Endothelial cell of umbilical vein (primary cell): Measurements from ENCODE around the gene GABBR2. TPM values are rescaled to one million over a fixed set of nuclear protein-coding genes. Genes with fewer than 3 reads are reported as not detected.

Experiments
- BruUV-seq: library from RNA; stranded (reverse); fragments of 400-500 nt; replicated peaks from 2 replicates; lab custom pipeline; 2021; lab: Mats Ljungman, UMichigan
- CTCF ChIA-PET: fragments of 300-600, 350-600 bp; sonication (Branson Sonifier 250); formaldehyde crosslinking; loops from one replicate; lab custom pipeline; 2021; ENCODE audit warnings: antibody characterized with exemption, inconsistent platforms; lab: Charles Lee
- POLR2A ChIA-PET: fragments of 300-600, 350-600 bp; sonication (Branson Sonifier 250); formaldehyde crosslinking; loops from one replicate; lab custom pipeline; 2021; ENCODE audit warnings: antibody characterized with exemption, inconsistent platforms; lab: Charles Lee
- DNase-seq: peaks from one replicate; pipeline ENCODE4 v3.0.0-alpha.2; 2011; ENCODE audit warnings: low read depth, low spot score
- FAIRE-seq: peaks from 2 replicates; lab custom pipeline; 2011; peaks lifted over from hg19 to GRCh38; lab: Jason Lieb, UNC
- H2AFZ ChIP-seq: 2 replicates; pipeline ENCODE4 v1.6.0; 2012; ENCODE audit warnings: low read depth, low read length, control low read depth, inconsistent platforms
- H3K27ac ChIP-seq: 2 replicates; pipeline ENCODE4 v1.5.1; 2011; ENCODE audit warnings: low read depth, mild to moderate bottlenecking, control low read depth, low read length, moderate library complexity; ENCODE audit not compliant: insufficient read depth
- H3K27me3 ChIP-seq, 2 experiments: 2 replicates each; pipeline versions ENCODE4 v1.6.0 to v1.6.1; 2011; ENCODE audit warnings: low read length in 2 of 2, mixed read lengths in 1 of 2; ENCODE audit not compliant: control insufficient read depth in 2 of 2, insufficient read depth in 2 of 2
- H3K36me3 ChIP-seq, 2 experiments: 2 replicates in 1 of 2; 3 replicates in 1 of 2; pipeline ENCODE4 v1.5.1; 2011; ENCODE audit warnings: low read length in 2 of 2, mild to moderate bottlenecking in 1 of 2, moderate library complexity in 1 of 2; ENCODE audit not compliant: control insufficient read depth in 2 of 2, insufficient read depth in 2 of 2; ENCODE audit errors: extremely low read depth in 1 of 2
- H3K4me1 ChIP-seq: 3 replicates; pipeline ENCODE4 v1.5.1; 2011; ENCODE audit warnings: mild to moderate bottlenecking, low read length; ENCODE audit not compliant: control insufficient read depth, insufficient read depth; ENCODE audit errors: extremely low read depth
- H3K4me2 ChIP-seq: 2 replicates; pipeline ENCODE4 v1.6.1; 2011; ENCODE audit warnings: low read length, control low read depth, mixed read lengths; ENCODE audit not compliant: insufficient read depth
- H3K4me3 ChIP-seq, 3 experiments: fragments of 200-600 bp in 1 of 3; sonication (generic), shearing (Covaris generic) in 1 of 3; replicated peaks in 1 of 3; 2 replicates each; pipeline ENCODE4 v1.5.1; 2011 to 2016; ENCODE audit warnings: control low read depth in 3 of 3, low read length in 3 of 3, mild to moderate bottlenecking in 2 of 3, inconsistent platforms in 1 of 3, low read depth in 1 of 3, moderate library complexity in 1 of 3; ENCODE audit not compliant: insufficient read depth in 1 of 3
- H3K79me2 ChIP-seq: 2 replicates; pipeline ENCODE4 v1.6.0; 2012; ENCODE audit warnings: low read length, inconsistent platforms; ENCODE audit not compliant: control insufficient read depth, insufficient read depth
- H3K9ac ChIP-seq: replicated peaks from 2 replicates; pipeline ENCODE3; 2011; ENCODE audit warnings: low read length, control low read depth; ENCODE audit not compliant: insufficient read depth; ENCODE audit errors: extremely low read depth
- H3K9me1 ChIP-seq: replicated peaks from 3 replicates; pipeline ENCODE4 v1.6.0; 2011; ENCODE audit warnings: mild to moderate bottlenecking, low read length; ENCODE audit not compliant: control insufficient read depth, insufficient read depth; ENCODE audit errors: extremely low read depth
- H3K9me3 ChIP-seq: replicated peaks from 2 replicates; pipeline ENCODE4 v1.5.1; 2012; ENCODE audit warnings: low read length, inconsistent platforms; ENCODE audit not compliant: control insufficient read depth, insufficient read depth
- H4K20me1 ChIP-seq: replicated peaks from 2 replicates; pipeline ENCODE3; 2011; ENCODE audit warnings: mild to moderate bottlenecking, low read length; ENCODE audit not compliant: control insufficient read depth, insufficient read depth; ENCODE audit errors: extremely low read depth
- EZH2 ChIP-seq: IDR thresholded peaks from 2 replicates; pipeline ENCODE4 v1.6.1; 2012; ENCODE audit warnings: borderline replicate concordance, low read depth, mild to moderate bottlenecking, moderate library complexity, low read length, inconsistent platforms; ENCODE audit not compliant: severe bottlenecking
- FOS ChIP-seq: IDR thresholded peaks from 2 replicates; pipeline ENCODE4 v1.6.1; 2011; ENCODE audit warnings: mild to moderate bottlenecking, low read length, moderate library complexity, borderline replicate concordance; ENCODE audit not compliant: insufficient read depth
- GATA2 ChIP-seq: IDR thresholded peaks from 2 replicates; pipeline ENCODE4 v1.7.0; 2011; ENCODE audit warnings: low read depth, mild to moderate bottlenecking, moderate library complexity, mixed read lengths, low read length; ENCODE audit not compliant: insufficient read length, insufficient read depth
- JUN ChIP-seq: IDR thresholded peaks from 2 replicates; pipeline ENCODE4 v1.6.1; 2011; ENCODE audit warnings: borderline replicate concordance, low read depth; ENCODE audit not compliant: insufficient read length, insufficient read depth
- MYC ChIP-seq: IDR thresholded peaks from one replicate; pipeline ENCODE4 v1.6.1; 2011; ENCODE audit warnings: mild to moderate bottlenecking, low read depth, low read length
- POLR2A ChIP-seq: IDR thresholded peaks from 2 replicates; pipeline ENCODE4 v1.6.1; 2012; ENCODE audit warnings: low read depth, mild to moderate bottlenecking, control low read depth, low read length
- POLR2AphosphoS5 ChIP-seq: IDR thresholded peaks from 2 replicates; pipeline ENCODE4 v1.6.1; 2012; ENCODE audit warnings: low read depth, mild to moderate bottlenecking, control low read depth, low read length, moderate library complexity; ENCODE audit not compliant: insufficient read depth
- dilution Hi-C: fragments of 300-500 bp; cut with MboI; formaldehyde crosslinking; loops from one replicate; pipeline ENCODE4 v1.15.0; 2019; ENCODE audit warnings: low sequenced_read_pairs; ENCODE audit not compliant: extremely low pct_ligation_motif_present
- intact Hi-C: fragments of 100-400 bp; cut with micrococcal nuclease; formaldehyde crosslinking; loops from one replicate; pipeline ENCODE4 v1.10.0; 2022
- polyA plus RNA-seq, 4 experiments: library from polyadenylated mRNA; depleted of rRNA in 3 of 4; stranded (reverse) in 3 of 4; unstranded in 1 of 4; fragments of >200 nt; gene quantifications; 2 replicates each; pipeline versions ENCODE4 v1.2.1 to v1.2.3, GENCODE V29; 2011 to 2012; ENCODE audit warnings: missing spikeins in 1 of 4
- total RNA-seq: library from RNA; stranded (reverse); gene quantifications from 2 replicates; pipeline ENCODE4 v1.2.3, GENCODE V29; 2021
- TF ChIP-seq, protein P1 (sequence below): IDR thresholded peaks from 2 replicates; pipeline ENCODE4 v1.6.1; 2011; ENCODE audit not compliant: insufficient read depth, insufficient read length
- TF ChIP-seq, protein P2 (sequence below), 2 donors: IDR thresholded peaks; 1 replicate in 1 of 2; 2 replicates in 1 of 2; pipeline ENCODE4 v1.5.1; 2011; ENCODE audit warnings: low read length in 2 of 2, mild to moderate bottlenecking in 2 of 2, moderate library complexity in 2 of 2, control low read depth in 1 of 2, inconsistent platforms in 1 of 2, low read depth in 1 of 2; ENCODE audit not compliant: insufficient read depth in 1 of 2; ENCODE audit errors: extremely low read depth in 1 of 2

GABBR2 gene
- total and polyA plus RNA-seq, 2 donors (not counting 3 experiments of a cell fraction or from before 2014, with no cell fraction given): 1.1 to 9.2 TPM

DNA sequence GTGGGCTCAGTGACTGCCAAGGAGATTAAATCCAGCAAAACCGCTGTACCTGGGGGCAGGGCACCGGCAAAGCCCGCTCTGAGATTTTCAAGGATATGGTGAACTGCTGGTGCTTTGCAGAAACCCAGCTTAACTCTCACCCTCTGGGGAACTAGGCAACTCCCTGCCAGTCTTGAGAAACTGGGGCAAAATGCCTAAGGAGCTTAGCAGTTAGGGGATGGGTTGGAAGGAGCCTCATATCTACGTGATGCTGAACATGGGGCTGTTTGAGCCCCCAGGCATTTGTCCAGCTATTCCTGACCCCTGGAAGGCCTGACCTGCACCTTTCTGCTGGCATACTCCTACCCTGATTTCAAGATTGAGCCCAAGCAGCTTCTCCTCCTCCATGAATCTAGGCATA lies 344.6 kb downstream of the GABBR2 start:
- no TSS peak for BruUV-seq
- H3K9me1 ChIP-seq: no peaks in the 10 kb centered on the region
- POLR2A ChIA-PET: no interaction called here
- H2AFZ ChIP-seq: no peak overlapping the region
- H3K36me3 ChIP-seq: no peaks in the 10 kb centered on the region
- TF ChIP-seq FOS: no peak
- TF ChIP-seq POLR2AphosphoS5: no peak
- TF ChIP-seq, protein P1, sequence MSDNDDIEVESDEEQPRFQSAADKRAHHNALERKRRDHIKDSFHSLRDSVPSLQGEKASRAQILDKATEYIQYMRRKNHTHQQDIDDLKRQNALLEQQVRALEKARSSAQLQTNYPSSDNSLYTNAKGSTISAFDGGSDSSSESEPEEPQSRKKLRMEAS: no peak
- TF ChIP-seq JUN: no peak
- no peak for TF ChIP-seq POLR2A
- TF ChIP-seq, protein P2, sequence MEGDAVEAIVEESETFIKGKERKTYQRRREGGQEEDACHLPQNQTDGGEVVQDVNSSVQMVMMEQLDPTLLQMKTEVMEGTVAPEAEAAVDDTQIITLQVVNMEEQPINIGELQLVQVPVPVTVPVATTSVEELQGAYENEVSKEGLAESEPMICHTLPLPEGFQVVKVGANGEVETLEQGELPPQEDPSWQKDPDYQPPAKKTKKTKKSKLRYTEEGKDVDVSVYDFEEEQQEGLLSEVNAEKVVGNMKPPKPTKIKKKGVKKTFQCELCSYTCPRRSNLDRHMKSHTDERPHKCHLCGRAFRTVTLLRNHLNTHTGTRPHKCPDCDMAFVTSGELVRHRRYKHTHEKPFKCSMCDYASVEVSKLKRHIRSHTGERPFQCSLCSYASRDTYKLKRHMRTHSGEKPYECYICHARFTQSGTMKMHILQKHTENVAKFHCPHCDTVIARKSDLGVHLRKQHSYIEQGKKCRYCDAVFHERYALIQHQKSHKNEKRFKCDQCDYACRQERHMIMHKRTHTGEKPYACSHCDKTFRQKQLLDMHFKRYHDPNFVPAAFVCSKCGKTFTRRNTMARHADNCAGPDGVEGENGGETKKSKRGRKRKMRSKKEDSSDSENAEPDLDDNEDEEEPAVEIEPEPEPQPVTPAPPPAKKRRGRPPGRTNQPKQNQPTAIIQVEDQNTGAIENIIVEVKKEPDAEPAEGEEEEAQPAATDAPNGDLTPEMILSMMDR (IDR thresholded peaks at IDR 0.05; ENCODE audit: extremely low read depth in 1 of 2, insufficient read depth in 1 of 2, low read depth in 1 of 2, low read length in 2 of 2): no peak
- no peak for TF ChIP-seq MYC
- TF ChIP-seq GATA2: no peak
- TF ChIP-seq EZH2: no peak
- no peak for FAIRE-seq
- no peak overlapping the region for H3K4me2 ChIP-seq
- CTCF ChIA-PET: interaction anchor here (0.9 to 3.1 kb wide), 9 partner anchors 10 to 412 kb away, joined by 3 to 36 read pairs (median 3); no protein-coding TSS in a partner anchor
- peaks cover 4% of the 10 kb centered on the region for H3K4me1 ChIP-seq
- no peak overlapping the region for H3K27ac ChIP-seq
- H3K9ac ChIP-seq: no peak overlapping the region
- intact Hi-C loops: loop anchor here (2.0 kb wide), 1 partner anchor 29 kb away; no protein-coding TSS in a partner anchor
- no peaks in the 10 kb centered on the region for H3K79me2 ChIP-seq
- no peak for DNase-seq
- dilution Hi-C loops: no loop called here
- no peaks in the 10 kb centered on the region for H3K9me3 ChIP-seq
- no peaks in the 10 kb centered on the region for H3K27me3 ChIP-seq
- no peaks in the 10 kb centered on the region for H4K20me1 ChIP-seq
- no peak overlapping the region for H3K4me3 ChIP-seq
